Measurements from ENCODE around the gene THAP12.

DNA sequence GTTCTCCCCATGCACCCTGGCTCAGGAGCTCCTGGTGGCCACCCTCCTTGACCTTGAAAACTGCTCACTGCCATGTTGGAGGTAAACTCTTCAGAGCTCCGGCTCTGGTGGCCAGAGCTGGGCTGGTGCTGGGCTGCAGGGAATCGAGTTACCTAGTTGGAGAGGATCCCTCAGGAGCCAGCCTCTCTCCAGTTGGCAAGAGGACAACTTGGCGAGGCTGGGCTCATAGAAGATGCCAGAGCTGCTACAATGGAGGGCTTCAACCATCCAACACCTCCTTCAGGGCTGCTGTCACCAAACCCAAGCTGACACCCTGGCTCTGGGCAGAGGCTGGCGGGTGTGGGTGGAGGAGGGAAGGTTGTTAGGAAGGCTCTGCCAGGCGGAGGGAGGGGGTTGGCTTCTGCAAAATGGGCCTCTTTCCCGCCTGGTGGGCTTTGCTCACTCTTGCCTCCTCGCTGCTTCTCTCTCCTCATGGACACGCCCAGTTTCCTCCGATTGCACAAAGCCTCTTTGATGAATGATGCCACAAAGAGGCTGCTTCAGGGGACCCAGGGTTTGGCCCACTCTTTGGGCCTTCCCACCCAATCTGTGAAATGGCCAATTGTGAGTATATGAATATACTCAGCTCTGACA lies 53.1 kb downstream of the THAP12 start:
- TF ChIP-seq EZH2 (IDR thresholded peaks at IDR 0.05; ENCODE audit: borderline replicate concordance, insufficient read depth, low read depth, low read length, poor library complexity, severe bottlenecking): no peak
- TF ChIP-seq, protein P1, sequence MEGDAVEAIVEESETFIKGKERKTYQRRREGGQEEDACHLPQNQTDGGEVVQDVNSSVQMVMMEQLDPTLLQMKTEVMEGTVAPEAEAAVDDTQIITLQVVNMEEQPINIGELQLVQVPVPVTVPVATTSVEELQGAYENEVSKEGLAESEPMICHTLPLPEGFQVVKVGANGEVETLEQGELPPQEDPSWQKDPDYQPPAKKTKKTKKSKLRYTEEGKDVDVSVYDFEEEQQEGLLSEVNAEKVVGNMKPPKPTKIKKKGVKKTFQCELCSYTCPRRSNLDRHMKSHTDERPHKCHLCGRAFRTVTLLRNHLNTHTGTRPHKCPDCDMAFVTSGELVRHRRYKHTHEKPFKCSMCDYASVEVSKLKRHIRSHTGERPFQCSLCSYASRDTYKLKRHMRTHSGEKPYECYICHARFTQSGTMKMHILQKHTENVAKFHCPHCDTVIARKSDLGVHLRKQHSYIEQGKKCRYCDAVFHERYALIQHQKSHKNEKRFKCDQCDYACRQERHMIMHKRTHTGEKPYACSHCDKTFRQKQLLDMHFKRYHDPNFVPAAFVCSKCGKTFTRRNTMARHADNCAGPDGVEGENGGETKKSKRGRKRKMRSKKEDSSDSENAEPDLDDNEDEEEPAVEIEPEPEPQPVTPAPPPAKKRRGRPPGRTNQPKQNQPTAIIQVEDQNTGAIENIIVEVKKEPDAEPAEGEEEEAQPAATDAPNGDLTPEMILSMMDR (IDR thresholded peaks at IDR 0.05): no peak

Data from B cell (primary cell).